ENCODE data around the gene CAPN9.

DNA sequence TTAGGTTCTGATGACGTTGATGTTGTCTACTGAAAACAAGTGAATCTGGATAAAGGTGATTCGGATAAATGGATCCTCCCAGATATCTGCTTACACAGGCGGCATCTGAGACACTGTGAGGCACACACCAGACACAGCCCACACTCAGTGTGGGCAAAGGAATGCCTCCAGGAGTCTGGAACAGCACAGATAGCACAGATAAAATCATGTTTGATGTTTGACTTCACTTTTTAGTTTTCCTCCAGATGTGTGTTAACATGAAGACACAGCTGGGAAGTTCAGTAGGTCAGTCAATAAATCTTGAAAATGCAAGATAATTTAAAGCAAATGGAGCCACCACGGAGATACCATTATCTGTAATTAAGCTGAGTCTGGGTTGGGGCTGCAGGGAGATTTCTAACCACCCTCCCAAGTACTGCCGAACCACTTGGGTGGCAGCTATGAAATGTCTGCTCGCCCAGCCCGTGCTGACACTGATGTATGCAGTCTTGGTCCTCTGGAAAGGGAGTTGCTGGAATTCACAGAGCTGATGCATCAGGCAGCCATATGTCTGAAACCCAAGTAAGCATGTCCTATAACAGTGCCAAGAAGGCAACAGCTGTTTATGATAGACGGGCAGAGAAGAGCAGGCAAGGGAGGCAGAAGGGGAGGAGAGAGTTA is 11.7 kb downstream of the CAPN9 start:
- TF ChIP-seq, protein P1, sequence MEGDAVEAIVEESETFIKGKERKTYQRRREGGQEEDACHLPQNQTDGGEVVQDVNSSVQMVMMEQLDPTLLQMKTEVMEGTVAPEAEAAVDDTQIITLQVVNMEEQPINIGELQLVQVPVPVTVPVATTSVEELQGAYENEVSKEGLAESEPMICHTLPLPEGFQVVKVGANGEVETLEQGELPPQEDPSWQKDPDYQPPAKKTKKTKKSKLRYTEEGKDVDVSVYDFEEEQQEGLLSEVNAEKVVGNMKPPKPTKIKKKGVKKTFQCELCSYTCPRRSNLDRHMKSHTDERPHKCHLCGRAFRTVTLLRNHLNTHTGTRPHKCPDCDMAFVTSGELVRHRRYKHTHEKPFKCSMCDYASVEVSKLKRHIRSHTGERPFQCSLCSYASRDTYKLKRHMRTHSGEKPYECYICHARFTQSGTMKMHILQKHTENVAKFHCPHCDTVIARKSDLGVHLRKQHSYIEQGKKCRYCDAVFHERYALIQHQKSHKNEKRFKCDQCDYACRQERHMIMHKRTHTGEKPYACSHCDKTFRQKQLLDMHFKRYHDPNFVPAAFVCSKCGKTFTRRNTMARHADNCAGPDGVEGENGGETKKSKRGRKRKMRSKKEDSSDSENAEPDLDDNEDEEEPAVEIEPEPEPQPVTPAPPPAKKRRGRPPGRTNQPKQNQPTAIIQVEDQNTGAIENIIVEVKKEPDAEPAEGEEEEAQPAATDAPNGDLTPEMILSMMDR (IDR thresholded peaks at IDR 0.05; ENCODE audit: poor library complexity): no peak
- TF ChIP-seq EZH2 (IDR thresholded peaks at IDR 0.05; ENCODE audit: borderline replicate concordance): no peak

Data from hepatocyte (in vitro differentiated cells).